HT1080 (cell line): ENCODE results near the gene ARSI. TPM values are rescaled to one million over a fixed set of nuclear protein-coding genes. Genes with fewer than 3 reads are reported as not detected.

Source experiments
- DNase-seq: peaks from one replicate; pipeline ENCODE4 v3.0.0-alpha.2; 2015; ENCODE audit warnings: low read depth
- total RNA-seq: library from RNA; depleted of rRNA; stranded (reverse); fragments of >200 nt; shearing (Covaris generic); gene quantifications from 2 replicates; pipeline ENCODE4 v1.2.3, GENCODE V29; 2014

Gene ARSI
- total RNA-seq, 1 experiment from 2014 or later: 0.82 TPM

DNA sequence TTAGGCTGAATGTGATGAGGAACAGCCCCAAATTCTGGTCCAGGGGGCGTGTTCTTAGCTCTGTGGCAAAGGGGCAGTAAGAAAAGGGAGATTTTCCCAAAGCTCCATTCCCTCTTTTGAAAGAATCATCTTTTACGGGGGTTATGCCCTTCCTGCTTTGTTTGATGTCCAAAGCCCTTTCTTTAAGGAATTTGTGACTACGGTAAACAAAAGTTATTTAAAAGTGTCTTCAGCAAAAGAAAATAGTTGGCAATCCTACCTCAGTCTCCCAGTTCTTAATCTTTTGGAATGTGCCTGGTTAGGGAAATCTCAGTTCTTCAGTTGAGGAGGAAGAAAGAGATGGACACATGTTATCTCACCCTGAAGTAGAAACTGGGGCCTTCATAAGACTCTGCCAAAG, 24.4 kb upstream of the ARSI start:
- no peak for DNase-seq

DNA sequence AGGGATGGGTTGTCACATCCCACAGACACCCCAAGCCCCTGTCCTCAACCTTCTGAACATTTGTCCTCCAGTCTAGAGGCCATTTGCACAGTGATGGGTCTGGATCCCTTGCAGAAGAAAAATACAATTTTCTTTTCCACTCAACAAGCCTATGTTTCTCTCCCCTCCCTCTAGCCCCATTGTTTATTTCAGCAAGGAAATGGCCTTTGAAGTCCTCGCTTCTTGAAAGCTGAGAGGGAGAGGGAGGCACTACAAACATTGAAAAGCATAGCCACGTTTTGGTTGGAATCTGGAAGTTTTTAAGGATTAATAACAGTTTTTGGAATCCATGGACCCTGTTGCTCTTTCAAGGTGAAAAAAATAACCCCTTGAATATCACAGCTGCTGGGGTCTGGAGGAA, 24.0 kb upstream of the ARSI start:
- no peak for DNase-seq

- no peak for DNase-seq
These were observed 22.7 kb upstream of the ARSI start for GRCh38 chr5:150325426-150325825.

GRCh38 chr5:150323819-150324218, 21.1 kb upstream of the ARSI start:
- no peak for DNase-seq

GRCh38 chr5:150323092-150323491, 20.4 kb upstream of the ARSI start:
- DNase-seq: no peak

DNA sequence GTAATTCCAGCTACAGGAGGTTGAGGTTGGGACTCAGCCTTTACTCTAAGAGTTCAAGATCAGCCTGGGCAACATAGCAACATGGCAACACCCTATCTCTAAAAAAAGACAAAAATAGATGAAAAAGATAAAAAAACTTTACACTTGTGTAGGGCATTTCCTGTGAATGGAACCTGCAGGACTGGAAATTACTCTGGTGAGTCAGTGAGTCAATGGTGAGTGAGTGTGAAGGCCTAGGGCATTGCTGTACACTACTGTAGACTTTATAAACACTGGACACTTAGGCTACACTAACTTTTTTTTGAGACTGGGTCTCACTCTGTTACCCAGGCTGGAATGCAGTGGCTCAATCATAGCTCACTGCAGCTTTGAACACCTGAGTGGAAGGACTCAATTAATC, 19.5 kb upstream of the ARSI start:
- peak; percentile 79 for DNase-seq

GRCh38 chr5:150321784-150322183, 19.1 kb upstream of the ARSI start:
- DNase-seq: no peak

- no peak for DNase-seq
These were observed 18.5 kb upstream of the ARSI start for GRCh38 chr5:150321211-150321610.

- DNase-seq: peak; percentile 72
These were observed 17.4 kb upstream of the ARSI start for GRCh38 chr5:150320044-150320613.

DNA sequence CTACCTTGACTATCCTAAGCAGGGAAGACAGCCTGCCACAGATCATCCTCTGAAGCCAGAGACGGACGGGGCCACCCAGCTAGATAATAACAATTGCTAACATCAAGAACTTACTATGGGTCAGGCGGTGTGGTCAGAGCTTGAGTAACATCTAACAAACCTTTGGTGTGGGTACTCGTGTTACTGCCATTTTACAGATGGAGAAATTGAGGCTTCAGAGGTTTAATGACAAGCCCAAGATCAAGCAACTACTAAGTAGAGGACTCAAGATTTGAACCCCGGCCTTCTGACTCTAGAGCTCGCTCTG, 16.7 kb upstream of the ARSI start:
- DNase-seq: no peak

DNA sequence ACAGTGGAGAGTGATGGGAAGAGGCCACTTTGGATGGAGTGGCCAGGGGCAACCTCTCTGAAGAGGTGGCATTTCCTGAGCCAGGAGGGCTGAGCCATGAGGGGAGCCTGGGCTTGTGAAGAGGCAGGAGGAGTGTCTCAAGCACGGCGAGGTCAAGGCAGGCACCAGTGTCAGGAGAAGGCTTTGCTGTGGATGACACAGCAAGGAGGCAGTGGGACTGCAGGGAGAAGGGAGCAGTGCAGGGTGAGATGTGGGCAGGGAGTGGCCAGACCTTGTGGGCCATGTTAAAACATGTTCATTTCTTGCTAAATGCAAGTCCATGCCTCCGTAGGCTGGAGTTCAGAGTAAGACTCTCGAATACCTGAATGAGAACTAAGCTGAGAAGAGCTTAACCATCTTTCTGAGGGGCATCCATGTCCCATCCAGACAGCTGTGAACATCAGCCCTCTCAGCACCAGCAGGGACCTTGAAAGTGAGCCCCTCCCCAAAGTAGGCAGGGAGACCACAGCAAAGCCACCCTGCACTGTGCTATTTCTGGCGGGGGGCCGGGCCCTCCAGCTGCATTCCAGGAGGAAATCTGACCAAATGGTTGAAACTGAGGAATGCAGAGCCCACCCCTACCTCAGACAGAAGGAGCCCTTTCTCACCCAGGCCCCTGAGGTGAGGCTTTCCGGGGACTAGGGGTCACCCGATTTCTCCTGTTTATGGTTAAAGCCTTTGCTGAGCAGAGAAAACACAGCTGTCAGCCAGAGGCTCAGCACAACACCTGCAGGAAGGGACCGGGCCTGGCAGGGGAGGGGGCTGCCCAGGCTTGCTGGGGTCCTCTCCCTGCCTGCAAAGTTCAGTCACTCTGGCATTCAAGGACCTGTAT, 16.1 kb upstream of the ARSI start:
- no peak for DNase-seq

GRCh38 chr5:150317048-150318003, 14.6 kb upstream of the ARSI start:
- peak; percentile 99 for DNase-seq

- no peak for DNase-seq
These were observed 13.6 kb upstream of the ARSI start for GRCh38 chr5:150316320-150316719.

DNA sequence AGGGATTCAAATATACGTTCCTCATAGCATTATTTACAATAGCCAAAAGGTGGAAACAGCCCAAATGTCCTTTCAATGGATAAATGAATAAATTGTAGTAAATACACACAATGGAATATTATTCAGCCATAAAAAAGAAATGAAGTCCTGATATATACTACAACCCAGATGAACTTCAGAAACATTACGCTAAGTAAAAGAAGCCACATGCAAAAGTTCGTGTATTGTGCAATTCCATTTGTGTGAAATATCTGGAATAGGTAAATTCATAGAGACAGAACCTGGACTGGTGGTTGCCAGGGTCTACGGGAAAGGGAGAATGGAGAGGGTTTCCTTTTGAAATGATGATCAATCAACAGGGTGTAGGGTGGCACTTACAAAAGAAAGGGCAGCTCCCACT, 12.5 kb upstream of the ARSI start:
- no peak for DNase-seq

- DNase-seq: no peak
These were observed 11.4 kb upstream of the ARSI start for GRCh38 chr5:150313921-150314716.

DNA sequence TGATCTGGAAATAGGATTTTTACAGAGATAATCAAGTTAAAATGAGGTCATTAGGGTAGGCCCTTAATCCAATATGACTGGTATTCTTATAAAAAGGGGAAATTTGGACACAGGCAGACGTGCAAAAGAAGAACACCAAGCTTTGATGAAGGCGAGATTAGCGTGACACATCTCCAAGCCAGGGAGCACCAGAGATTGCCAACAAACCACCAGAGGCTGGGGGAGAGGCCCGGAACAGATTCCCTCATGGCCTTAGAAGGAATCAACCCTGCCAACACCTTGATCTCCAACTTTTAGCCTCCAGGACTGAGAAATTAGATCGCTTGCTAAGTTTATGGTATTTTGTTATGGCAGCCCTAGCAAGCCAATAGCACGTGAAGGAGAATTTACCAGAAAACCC, 10.8 kb upstream of the ARSI start:
- DNase-seq: no peak

DNA sequence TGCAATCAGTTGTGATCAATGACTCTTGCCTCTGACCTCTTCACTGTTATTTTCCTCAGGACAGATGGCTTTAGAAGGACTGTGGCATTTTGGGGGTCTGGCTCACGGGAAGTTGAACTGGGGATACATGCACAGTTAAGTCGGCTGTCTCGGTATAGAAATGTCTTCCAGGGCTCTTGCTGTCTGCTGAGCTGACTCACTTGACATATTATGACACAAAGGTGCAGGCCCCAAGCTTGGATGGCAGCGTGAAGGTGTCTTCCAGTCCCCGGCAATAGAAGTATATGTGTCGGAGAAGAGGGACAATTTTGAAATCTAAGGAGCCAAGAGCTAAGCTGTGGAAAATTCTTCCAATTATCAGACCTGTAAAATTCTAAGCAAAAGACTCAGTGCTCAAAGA, 9.8 kb upstream of the ARSI start:
- DNase-seq: no peak

GRCh38 chr5:150311015-150311692, 8.4 kb upstream of the ARSI start:
- no peak for DNase-seq

- DNase-seq: no peak
These were observed 7.5 kb upstream of the ARSI start for GRCh38 chr5:150310246-150310645.

DNA sequence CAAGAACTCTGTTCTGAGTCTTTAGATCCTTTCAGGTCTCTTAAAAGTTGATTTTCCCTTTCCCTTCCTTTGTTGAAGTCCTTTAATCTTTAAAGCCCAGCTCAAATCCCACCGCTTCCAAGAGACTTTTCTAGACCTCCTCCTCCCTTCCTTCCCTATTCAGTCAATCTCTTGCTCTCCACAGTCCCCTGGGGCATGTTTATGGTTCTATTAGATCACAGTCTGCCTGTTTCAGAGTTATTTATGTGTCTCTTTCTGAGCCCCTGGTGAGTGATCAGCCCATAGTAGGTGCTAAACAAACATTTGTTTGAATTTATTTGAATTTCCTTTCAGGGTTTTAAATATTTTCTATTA, 7.2 kb upstream of the ARSI start:
- no peak for DNase-seq
